Fibroblast of peridontal ligament (primary cell): ENCODE measurements around the gene PLEKHG4.

Experiments used
- DNase-seq: peaks from one replicate; pipeline ENCODE4 v3.0.0-alpha.2; 2010; ENCODE audit errors: extremely low read depth

Gene PLEKHG4

GRCh38 chr16:67326472-67327309 is 47.4 kb downstream of the PLEKHG4 start, which contains the start of the genes KCTD19 and LRRC36:
TSS of gene KCTD19 (minus strand) at chr16:67326741. CDS start at chr16:67326707, 34 bp downstream.
TSS of gene LRRC36 (plus strand) at chr16:67326815. CDS start at chr16:67326863, 48 bp downstream.
- peak; percentile 23 for DNase-seq

DNA sequence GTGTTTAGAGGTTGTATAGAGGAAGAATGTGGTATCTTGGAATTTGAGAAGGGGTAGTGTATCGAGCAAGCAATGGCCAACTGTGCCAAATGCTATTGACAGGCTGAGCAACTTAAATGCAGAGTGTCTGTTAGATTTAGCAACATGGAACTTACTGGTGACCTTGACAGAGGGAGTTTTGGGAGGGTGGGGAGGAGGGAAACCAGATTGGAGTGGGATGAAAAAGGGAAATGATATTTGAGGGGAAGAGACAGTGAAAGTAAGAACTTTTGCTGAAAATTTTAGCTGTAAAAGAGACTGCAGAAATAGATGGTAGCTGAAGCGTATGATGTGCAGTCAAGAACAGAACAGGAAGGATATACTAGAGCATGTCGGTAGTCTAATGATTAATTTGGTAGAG is 48.4 kb downstream of the PLEKHG4 start:
- DNase-seq, result peak; percentile 7

GRCh38 chr16:67329901-67330300 is 50.6 kb downstream of the PLEKHG4 start:
- DNase-seq, result no peak

GRCh38 chr16:67333315-67333714 is 54.0 kb downstream of the PLEKHG4 start:
- DNase-seq, result no peak

- DNase-seq, result no peak
Measured at GRCh38 chr16:67336116-67336515, 56.8 kb downstream of the PLEKHG4 start.

DNA sequence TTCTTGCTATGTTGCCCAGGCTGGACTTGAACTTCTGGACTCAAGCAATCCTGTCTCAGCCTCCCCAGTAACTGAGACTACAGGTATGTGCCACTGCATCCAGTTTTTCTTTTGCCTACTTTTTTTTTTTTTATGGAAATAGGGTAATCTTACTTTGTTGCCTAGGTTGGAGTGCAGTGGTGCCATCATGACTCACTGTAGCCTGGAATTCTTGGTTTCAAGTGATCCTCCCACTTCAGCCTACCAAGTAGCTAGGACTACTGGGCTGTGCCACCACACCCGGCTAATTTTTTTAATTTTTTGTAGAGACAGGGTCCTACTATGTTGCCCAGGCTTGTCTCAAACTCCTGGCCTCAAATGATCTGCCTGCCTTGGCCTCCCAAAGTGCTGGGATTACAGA is 57.3 kb downstream of the PLEKHG4 start:
- no peak for DNase-seq
